MCF 10A (cell line): ENCODE data around the gene GGA2. TPM values are rescaled to one million over a fixed set of nuclear protein-coding genes. Genes with fewer than 3 reads are reported as not detected.

Experiments used
- BruUV-seq: library from RNA; stranded (reverse); fragments of 400-500 nt; replicated peaks from 2 replicates; lab custom pipeline; 2021; lab: Mats Ljungman, UMichigan
- CTCF ChIA-PET: fragments of 300-600 bp; sonication (Branson Sonifier 250); formaldehyde crosslinking; extraction: SDS; loops from one replicate; lab custom pipeline; 2021; ENCODE audit warnings: antibody characterized with exemption, inconsistent platforms; lab: Yijun Ruan, JAX
- POLR2A ChIA-PET: fragments of 300-600, 350-650 bp; sonication (Branson Sonifier 250); formaldehyde crosslinking; extraction: SDS; loops from one replicate; lab custom pipeline; 2020; ENCODE audit warnings: antibody characterized with exemption, inconsistent platforms; lab: Yijun Ruan, JAX
- DNase-seq: peaks from one replicate; pipeline ENCODE4 v3.0.0-alpha.2; 2018; ENCODE audit not compliant: unreplicated experiment
- H3K27ac Mint-ChIP-seq: one replicate; pipeline ENCODE4 v1.8.0; 2022; ENCODE audit warnings: mild to moderate bottlenecking, low read depth, mixed read lengths; ENCODE audit not compliant: unreplicated experiment
- H3K27me3 Mint-ChIP-seq: one replicate; pipeline ENCODE4 v1.8.0; 2022; ENCODE audit warnings: mixed read lengths; ENCODE audit not compliant: insufficient read depth, unreplicated experiment
- H3K36me3 Mint-ChIP-seq: one replicate; pipeline ENCODE4 v1.8.0; 2022; ENCODE audit warnings: mild to moderate bottlenecking, moderate library complexity, mixed read lengths; ENCODE audit not compliant: insufficient read depth, unreplicated experiment
- H3K4me1 Mint-ChIP-seq: one replicate; pipeline ENCODE4 v1.8.0; 2022; ENCODE audit warnings: mixed read lengths; ENCODE audit not compliant: insufficient read depth, unreplicated experiment
- H3K4me3 Mint-ChIP-seq: one replicate; pipeline ENCODE4 v1.8.0; 2022; ENCODE audit warnings: mild to moderate bottlenecking, moderate library complexity, mixed read lengths; ENCODE audit not compliant: unreplicated experiment
- H3K9me3 Mint-ChIP-seq: one replicate; pipeline ENCODE4 v1.8.0; 2022; ENCODE audit warnings: mixed read lengths; ENCODE audit not compliant: unreplicated experiment
- CTCF ChIP-seq: fragments of 200-600 bp; IDR thresholded peaks from one replicate; pipeline ENCODE4 v1.8.0; 2022; ENCODE audit warnings: antibody characterized with exemption, mild to moderate bottlenecking; ENCODE audit not compliant: unreplicated experiment
- intact Hi-C: fragments of 100-400 bp; cut with micrococcal nuclease; formaldehyde crosslinking; loops from 2 replicates; pipeline ENCODE4 v1.14.1; 2022
- total RNA-seq: library from RNA; stranded (reverse); gene quantifications from 2 replicates; pipeline ENCODE4 v1.2.3, GENCODE V29; 2022

GGA2 gene
- total RNA-seq, 1 experiment from 2014 or later: 22.2 TPM

- no peak overlapping the region for H3K4me3 Mint-ChIP-seq
- intact Hi-C loops: no loop called here
- no peak for TF ChIP-seq CTCF
- CTCF ChIA-PET: interaction anchor here (0.6 to 1.1 kb wide), 5 partner anchors 9 to 776 kb away, joined by 3 read pairs; no protein-coding TSS in a partner anchor
- POLR2A ChIA-PET: no interaction called here
- H3K9me3 Mint-ChIP-seq: no peaks in the 10 kb centered on the region
- H3K27ac Mint-ChIP-seq: no peak overlapping the region
- BruUV-seq: no TSS peak
- no peaks in the 10 kb centered on the region for H3K4me1 Mint-ChIP-seq
- DNase-seq: no peak
- peaks cover 60% of the 10 kb centered on the region for H3K36me3 Mint-ChIP-seq
- H3K27me3 Mint-ChIP-seq: no peaks in the 10 kb centered on the region
Observed at GRCh38 chr16:23518435-23518891, 8.2 kb upstream of the GGA2 start.

GRCh38 chr16:23516366-23517137 is 6.3 kb upstream of the GGA2 start:
- no peak for DNase-seq
- intact Hi-C loops: no loop called here
- ChIA-PET CTCF (interaction anchor here (0.6 kb wide), 1 partner anchor 1000 kb away, joined by 3 read pairs; no protein-coding TSS in a partner anchor), POLR2A (no interaction called here)
- no peak overlapping the region for H3K4me3 Mint-ChIP-seq
- no TSS peak for BruUV-seq
- peaks cover 41% of the 10 kb centered on the region for H3K36me3 Mint-ChIP-seq
- no peaks in the 10 kb centered on the region for H3K4me1 Mint-ChIP-seq
- TF ChIP-seq CTCF: no peak
- no peaks in the 10 kb centered on the region for H3K27me3 Mint-ChIP-seq
- no peaks in the 10 kb centered on the region for H3K9me3 Mint-ChIP-seq
- H3K27ac Mint-ChIP-seq: no peak overlapping the region

DNA sequence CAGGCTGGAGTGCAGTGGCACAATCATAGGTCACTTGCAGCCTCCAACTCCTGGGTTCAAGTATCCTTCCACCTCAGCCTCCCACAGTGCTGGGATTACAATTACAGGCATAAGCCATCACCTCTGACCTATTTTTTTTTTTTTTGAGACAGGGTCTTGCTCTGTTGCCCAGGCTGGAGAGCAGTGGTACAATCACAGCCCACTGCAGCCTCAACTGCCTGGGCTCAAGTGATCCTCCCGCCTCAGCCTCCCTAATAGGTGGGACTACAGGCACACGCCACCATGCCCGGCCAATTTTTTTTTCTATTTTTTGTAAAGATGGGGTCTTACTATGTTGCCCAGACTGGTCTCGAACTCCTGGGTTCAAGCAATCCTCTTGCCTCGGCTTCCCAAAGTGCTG is 5.6 kb upstream of the GGA2 start:
- no peak for DNase-seq
- CTCF ChIA-PET: no interaction called here
- TF ChIP-seq CTCF: no peak
- Mint-ChIP-seq H3K36me3 (peaks cover 35% of the 10 kb centered on the region), H3K27me3 (no peaks in the 10 kb centered on the region), H3K4me1 (no peaks in the 10 kb centered on the region), H3K27ac (no peak overlapping the region), H3K9me3 (no peaks in the 10 kb centered on the region), H3K4me3 (no peak overlapping the region)
- POLR2A ChIA-PET: no interaction called here
- intact Hi-C loops: no loop called here
- no TSS peak for BruUV-seq

DNA sequence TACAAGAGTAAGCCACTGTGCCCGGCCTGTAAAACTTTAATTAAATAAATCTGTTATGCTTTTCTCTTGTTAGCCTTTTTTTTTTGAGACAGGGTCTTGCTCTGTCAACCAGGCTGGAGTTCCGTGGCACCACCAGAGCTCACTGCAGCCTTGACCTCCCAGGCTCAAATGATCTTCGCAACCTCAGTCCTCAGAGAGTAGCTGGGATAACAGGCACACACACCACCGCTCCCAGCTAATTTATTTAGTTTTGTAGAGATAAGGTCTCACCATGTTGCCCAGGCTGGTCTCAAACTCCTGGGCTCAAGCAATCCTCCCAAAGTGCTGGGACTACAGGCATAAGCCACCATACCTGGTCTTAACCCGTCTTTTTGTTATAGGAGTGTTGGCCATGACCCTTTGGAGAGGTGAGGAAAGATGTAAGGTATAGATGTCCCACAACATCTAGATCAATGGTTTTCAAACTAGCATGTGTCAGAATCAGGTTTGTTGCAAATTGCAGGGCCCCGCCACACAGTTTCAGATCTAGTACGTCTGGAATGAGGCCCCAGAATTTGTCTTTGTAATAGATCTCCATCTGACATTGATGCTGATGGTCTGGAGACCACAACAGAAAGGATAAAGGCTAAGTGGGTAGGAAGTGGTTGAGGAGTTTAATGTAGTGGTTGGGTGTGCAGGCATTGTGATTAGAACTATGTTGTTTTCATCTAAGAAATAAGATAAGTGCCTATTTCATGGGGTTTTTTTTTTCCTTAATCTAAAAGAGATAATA is 4.3 kb upstream of the GGA2 start:
- no peaks in the 10 kb centered on the region for H3K9me3 Mint-ChIP-seq
- H3K27ac Mint-ChIP-seq: no peak overlapping the region
- intact Hi-C loops: no loop called here
- TF ChIP-seq CTCF: no peak
- H3K36me3 Mint-ChIP-seq: peaks cover 23% of the 10 kb centered on the region
- H3K27me3 Mint-ChIP-seq: no peaks in the 10 kb centered on the region
- CTCF ChIA-PET: interaction anchor here (0.6 to 0.7 kb wide), 2 partner anchors 23 to 44 kb away, joined by 3 to 7 read pairs; no protein-coding TSS in a partner anchor
- POLR2A ChIA-PET: interaction anchor here (0.8 kb wide), 1 partner anchor 12 kb away, joined by 6 read pairs; no protein-coding TSS in a partner anchor
- peaks cover under 1% of the 10 kb centered on the region for H3K4me1 Mint-ChIP-seq
- no peak overlapping the region for H3K4me3 Mint-ChIP-seq
- no peak for DNase-seq
- no TSS peak for BruUV-seq
